GM23338 (cell line): ENCODE measurements around the gene RSRC1.

Source experiments
- CTCF ChIP-seq, 2 experiments: fragments of 200-600 bp in 1 of 2; sonication (generic) in 1 of 2; conservative IDR thresholded peaks; 2 replicates each; pipeline versions ENCODE4 v1.5.1 to v1.6.1; 2016 to 2017; ENCODE audit warnings: antibody characterized with exemption in 2 of 2, low read depth in 2 of 2, mild to moderate bottlenecking in 2 of 2, moderate library complexity in 1 of 2
- EZH2 ChIP-seq: fragments of 200-600 bp; sonication (generic); IDR thresholded peaks from one replicate; pipeline ENCODE4 v1.8.0; 2017; ENCODE audit warnings: antibody characterized with exemption, mild to moderate bottlenecking, low read depth; ENCODE audit not compliant: unreplicated experiment
- EZH2phosphoT487 ChIP-seq: fragments of 200-600 bp; sonication (generic); IDR thresholded peaks from one replicate; pipeline ENCODE4 v1.8.1; 2018; ENCODE audit warnings: antibody characterized with exemption; ENCODE audit not compliant: unreplicated experiment
- POLR2AphosphoS5 ChIP-seq: IDR thresholded peaks from 2 replicates; pipeline ENCODE4 v1.6.1; 2016; ENCODE audit warnings: antibody characterized with exemption, low read depth
- REST ChIP-seq: IDR thresholded peaks from one replicate; pipeline ENCODE4 v1.6.1; 2018; ENCODE audit warnings: antibody characterized with exemption; ENCODE audit not compliant: unreplicated experiment

- TF ChIP-seq CTCF (conservative IDR thresholded peaks at IDR 0.05; ENCODE audit: low read depth in 2 of 2) (no peak), EZH2 (no peak), POLR2AphosphoS5 (no peak), REST (no peak), EZH2phosphoT487 (no peak)
Measured at GRCh38 chr3:158273656-158274055, 163.8 kb downstream of the RSRC1 start.
